K562 (cell line): ENCODE results near the gene SSBP2. TPM values are rescaled to one million over a fixed set of nuclear protein-coding genes. Genes with fewer than 3 reads are reported as not detected.
A peak's percentile ranks its signal among the peaks of the same experiment; 100 is the strongest.

Source experiments
- ARID1B ChIP-seq: fragments of 450-650 bp; IDR thresholded peaks from 2 replicates; pipeline ENCODE4 v1.6.1; 2016; ENCODE audit warnings: antibody characterized with exemption, mild to moderate bottlenecking, inconsistent platforms
- CBX2 ChIP-seq: fragments of 200-600 bp; sonication (generic); IDR thresholded peaks from one replicate; pipeline ENCODE4 v1.6.1; 2012; ENCODE audit warnings: mild to moderate bottlenecking, low read length, inconsistent platforms; ENCODE audit not compliant: insufficient read depth, poor library complexity, severe bottlenecking
- CREB1 ChIP-seq, 2 experiments: sonication (generic) in 1 of 2; formaldehyde crosslinking in 1 of 2; IDR thresholded peaks; 2 replicates each; pipeline versions ENCODE4 v1.6.1 to v1.8.0; 2012 to 2022; ENCODE audit warnings: inconsistent platforms in 1 of 2, mild to moderate bottlenecking in 1 of 2, missing genetic modification reagents in 1 of 2, moderate library complexity in 1 of 2
- DMBX1 ChIP-seq: fragments of 250-450 bp; sonication (Bioruptor Pico); IDR thresholded peaks from 2 replicates; pipeline ENCODE4 v1.8.0; 2022; ENCODE audit warnings: inconsistent platforms, mild to moderate bottlenecking, moderate library complexity, borderline replicate concordance
- FOXK1 ChIP-seq: sonication (generic); formaldehyde crosslinking; IDR thresholded peaks from 2 replicates; pipeline ENCODE4 v1.8.0; 2022; ENCODE audit warnings: missing genetic modification reagents, mild to moderate bottlenecking, borderline replicate concordance
- KAT7 ChIP-seq: sonication (generic); formaldehyde crosslinking; IDR thresholded peaks from 2 replicates; pipeline ENCODE4 v1.8.0; 2022; ENCODE audit warnings: missing genetic modification reagents, mild to moderate bottlenecking, borderline replicate concordance
- RBM39 ChIP-seq: fragments of 200-400 bp; formaldehyde crosslinking; optimal IDR thresholded peaks from 2 replicates; pipeline ENCODE3; 2018; ENCODE audit warnings: low read depth, low read length
- TAF15 ChIP-seq: fragments of 200-400 bp; formaldehyde crosslinking; IDR thresholded peaks from 2 replicates; pipeline ENCODE4 v1.6.1; 2017; ENCODE audit warnings: mild to moderate bottlenecking, low read depth, low read length, moderate library complexity
- ZNF507 ChIP-seq: conservative IDR thresholded peaks from 2 replicates; pipeline ENCODE4 v1.6.1; 2017; ENCODE audit warnings: missing genetic modification characterization, missing compliant biosample characterization
- polyA plus RNA-seq, 8 experiments: library from polyadenylated mRNA; depleted of rRNA in 4 of 8; stranded (reverse) in 5 of 8; unstranded in 3 of 8; fragments of >200 nt; fragmentation: Nextera tagmentation in 2 of 8; fragmentation: Illumina TruSeq in 1 of 8; extraction: Ambion mirVana in 2 of 8; extraction: Trizol in 1 of 8; gene quantifications; 2 replicates each; pipeline versions ENCODE4 v1.2.1 to v1.2.3, GENCODE V29; 2011 to 2014; ENCODE audit warnings: inconsistent platforms in 1 of 8, missing spikeins in 1 of 8
- total RNA-seq, 7 experiments: library from RNA; depleted of rRNA in 6 of 7; stranded (reverse); fragments of >200 nt in 6 of 7; fragmentation: Illumina TruSeq in 2 of 7; extraction: Trizol in 2 of 7; gene quantifications; 2 replicates each; pipeline versions ENCODE4 v1.2.1 to v1.2.3, GENCODE V29; 2011 to 2021; ENCODE audit warnings: low replicate concordance in 1 of 7
- TF ChIP-seq, protein P1 (sequence below), 2 experiments: fragments of 450-650 bp; IDR thresholded peaks; 2 replicates each; pipeline ENCODE4 v1.6.1; 2016; ENCODE audit warnings: mild to moderate bottlenecking in 2 of 2, borderline replicate concordance in 1 of 2, low read depth in 1 of 2, moderate library complexity in 1 of 2
- TF ChIP-seq, protein P2 (sequence below): fragments of 150-350 bp; IDR thresholded peaks from 2 replicates; pipeline ENCODE4 v1.6.1; 2014; ENCODE audit warnings: low read depth, mild to moderate bottlenecking, low read length, borderline replicate concordance
- TF ChIP-seq, protein P3 (sequence below), 3 experiments: fragments of 200-800 bp in 1 of 3; sonication (Bioruptor generic) in 1 of 3; sonication (generic) in 1 of 3; formaldehyde crosslinking in 1 of 3; IDR thresholded peaks; 2 replicates each; pipeline versions ENCODE4 v1.6.1 to v1.8.0; 2016 to 2022; ENCODE audit warnings: mild to moderate bottlenecking in 2 of 3, missing compliant biosample characterization in 2 of 3, missing genetic modification characterization in 2 of 3, missing genetic modification reagents in 1 of 3

The SSBP2 gene
- total and polyA plus RNA-seq, 9 of the 15 experiments (the other 6 are each of a cell fraction or from before 2014, with no cell fraction given) = 22.3 to 133 (median 42.1) TPM

DNA sequence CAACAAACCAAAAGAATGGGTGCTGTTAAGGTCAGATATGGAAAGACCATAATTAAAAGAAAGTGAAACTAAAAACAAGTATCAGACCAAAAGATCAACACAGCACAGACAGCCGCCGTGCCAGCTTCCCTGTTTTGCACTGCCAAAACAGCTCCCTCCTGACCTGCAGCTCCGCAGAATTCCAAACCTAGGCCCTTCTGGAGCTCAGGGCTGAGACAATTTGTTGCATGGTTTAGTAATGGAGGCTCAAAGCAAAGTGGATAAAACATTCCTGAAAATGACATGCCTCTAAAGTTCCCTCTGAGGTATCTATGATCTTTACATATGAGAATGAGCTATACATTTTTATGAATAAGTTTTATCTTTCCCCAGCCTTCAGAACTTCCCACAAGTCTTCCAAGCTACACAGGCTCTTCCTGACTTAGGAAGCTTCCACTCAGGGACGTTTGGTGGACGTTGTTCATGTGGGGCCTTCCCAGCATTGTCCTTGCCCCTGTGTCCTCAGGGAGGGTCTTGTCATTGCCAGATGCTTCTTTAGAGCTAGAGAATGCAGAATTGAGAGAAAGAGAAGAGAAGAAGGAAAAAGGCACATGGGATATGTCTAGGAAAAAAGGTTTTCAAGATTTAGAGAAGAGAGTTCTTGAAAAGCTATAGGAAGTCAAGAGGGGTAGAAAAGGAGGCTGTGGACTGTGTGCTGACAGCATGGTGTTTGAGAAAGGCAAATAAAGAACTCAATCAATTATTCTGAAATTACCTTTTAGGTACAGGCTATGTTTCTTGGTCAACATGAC, 28.4 kb upstream of the SSBP2 start (continued):
- TF ChIP-seq, protein P1, sequence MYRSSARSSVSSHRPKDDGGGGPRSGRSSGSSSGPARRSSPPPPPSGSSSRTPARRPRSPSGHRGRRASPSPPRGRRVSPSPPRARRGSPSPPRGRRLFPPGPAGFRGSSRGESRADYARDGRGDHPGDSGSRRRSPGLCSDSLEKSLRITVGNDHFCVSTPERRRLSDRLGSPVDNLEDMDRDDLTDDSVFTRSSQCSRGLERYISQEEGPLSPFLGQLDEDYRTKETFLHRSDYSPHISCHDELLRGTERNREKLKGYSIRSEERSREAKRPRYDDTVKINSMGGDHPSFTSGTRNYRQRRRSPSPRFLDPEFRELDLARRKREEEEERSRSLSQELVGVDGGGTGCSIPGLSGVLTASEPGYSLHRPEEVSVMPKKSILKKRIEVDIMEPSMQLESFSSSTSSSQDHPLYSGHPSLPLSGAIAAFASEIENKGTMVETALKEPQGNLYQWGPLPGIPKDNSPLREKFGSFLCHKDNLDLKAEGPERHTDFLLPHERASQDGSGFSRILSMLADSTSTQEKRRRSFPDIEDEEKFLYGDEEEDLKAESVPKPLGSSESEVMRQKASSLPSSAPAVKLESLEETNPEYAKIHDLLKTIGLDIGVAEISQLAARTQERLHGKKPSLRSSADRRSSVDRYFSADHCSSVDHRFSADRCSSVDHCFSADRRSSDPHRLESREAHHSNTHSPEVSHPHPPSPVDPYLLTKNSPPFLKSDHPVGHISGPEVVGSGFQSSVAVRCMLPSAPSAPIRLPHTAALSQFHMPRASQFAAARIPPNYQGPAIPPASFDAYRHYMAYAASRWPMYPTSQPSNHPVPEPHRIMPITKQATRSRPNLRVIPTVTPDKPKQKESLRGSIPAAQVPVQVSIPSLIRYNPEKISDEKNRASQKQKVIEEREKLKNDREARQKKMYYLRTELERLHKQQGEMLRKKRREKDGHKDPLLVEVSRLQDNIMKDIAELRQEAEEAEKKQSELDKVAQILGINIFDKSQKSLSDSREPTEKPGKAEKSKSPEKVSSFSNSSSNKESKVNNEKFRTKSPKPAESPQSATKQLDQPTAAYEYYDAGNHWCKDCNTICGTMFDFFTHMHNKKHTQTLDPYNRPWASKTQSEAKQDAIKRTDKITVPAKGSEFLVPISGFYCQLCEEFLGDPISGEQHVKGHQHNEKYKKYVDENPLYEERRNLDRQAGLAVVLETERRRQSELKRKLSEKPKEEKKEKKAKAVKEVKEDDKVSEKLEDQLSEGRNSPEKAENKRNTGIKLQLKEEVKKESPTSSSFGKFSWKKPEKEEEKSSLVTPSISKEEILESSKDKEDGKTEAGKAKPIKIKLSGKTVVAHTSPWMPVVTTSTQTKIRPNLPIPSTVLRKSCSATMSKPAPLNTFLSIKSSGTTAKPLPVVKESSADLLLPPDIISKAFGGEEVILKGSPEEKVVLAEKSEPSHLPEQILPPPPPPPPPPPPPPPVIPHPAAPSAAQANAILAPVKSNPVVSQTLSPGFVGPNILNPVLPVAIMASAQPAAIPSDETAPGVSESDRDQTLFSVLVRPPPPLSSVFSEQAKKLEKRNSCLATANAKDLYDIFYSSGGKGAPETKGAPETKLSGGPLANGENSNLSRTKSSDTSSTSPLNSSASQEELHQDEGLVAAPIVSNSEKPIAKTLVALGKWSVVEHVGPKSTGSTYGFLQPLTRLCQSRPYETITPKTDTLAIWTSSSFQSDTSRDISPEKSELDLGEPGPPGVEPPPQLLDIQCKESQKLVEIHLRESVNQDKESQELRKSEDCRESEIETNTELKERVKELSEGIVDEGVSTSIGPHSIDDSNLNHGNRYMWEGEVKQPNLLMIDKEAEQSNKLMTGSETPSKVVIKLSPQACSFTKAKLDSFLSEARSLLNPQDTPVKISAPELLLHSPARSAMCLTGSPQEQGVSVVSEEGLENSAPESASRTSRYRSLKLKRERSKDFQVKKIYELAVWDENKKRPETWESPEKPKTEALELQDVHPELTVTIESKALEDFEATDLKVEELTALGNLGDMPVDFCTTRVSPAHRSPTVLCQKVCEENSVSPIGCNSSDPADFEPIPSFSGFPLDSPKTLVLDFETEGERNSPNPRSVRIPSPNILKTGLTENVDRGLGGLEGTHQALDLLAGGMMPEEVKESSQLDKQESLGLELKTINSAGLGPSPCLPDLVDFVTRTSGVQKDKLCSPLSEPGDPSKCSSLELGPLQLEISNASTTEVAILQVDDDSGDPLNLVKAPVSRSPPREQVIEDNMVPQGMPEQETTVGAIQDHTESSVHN (IDR thresholded peaks at IDR 0.05; ENCODE audit: borderline replicate concordance in 1 of 2, low read depth in 1 of 2) = peak in 1 of 2 experiments; percentile 52; a peak in 1 of 4 replicates
- TF ChIP-seq, protein P2, sequence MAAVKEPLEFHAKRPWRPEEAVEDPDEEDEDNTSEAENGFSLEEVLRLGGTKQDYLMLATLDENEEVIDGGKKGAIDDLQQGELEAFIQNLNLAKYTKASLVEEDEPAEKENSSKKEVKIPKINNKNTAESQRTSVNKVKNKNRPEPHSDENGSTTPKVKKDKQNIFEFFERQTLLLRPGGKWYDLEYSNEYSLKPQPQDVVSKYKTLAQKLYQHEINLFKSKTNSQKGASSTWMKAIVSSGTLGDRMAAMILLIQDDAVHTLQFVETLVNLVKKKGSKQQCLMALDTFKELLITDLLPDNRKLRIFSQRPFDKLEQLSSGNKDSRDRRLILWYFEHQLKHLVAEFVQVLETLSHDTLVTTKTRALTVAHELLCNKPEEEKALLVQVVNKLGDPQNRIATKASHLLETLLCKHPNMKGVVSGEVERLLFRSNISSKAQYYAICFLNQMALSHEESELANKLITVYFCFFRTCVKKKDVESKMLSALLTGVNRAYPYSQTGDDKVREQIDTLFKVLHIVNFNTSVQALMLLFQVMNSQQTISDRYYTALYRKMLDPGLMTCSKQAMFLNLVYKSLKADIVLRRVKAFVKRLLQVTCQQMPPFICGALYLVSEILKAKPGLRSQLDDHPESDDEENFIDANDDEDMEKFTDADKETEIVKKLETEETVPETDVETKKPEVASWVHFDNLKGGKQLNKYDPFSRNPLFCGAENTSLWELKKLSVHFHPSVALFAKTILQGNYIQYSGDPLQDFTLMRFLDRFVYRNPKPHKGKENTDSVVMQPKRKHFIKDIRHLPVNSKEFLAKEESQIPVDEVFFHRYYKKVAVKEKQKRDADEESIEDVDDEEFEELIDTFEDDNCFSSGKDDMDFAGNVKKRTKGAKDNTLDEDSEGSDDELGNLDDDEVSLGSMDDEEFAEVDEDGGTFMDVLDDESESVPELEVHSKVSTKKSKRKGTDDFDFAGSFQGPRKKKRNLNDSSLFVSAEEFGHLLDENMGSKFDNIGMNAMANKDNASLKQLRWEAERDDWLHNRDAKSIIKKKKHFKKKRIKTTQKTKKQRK = no peak
- TF ChIP-seq RBM39 (no peak), KAT7 (0 out of 2 replicates have a peak, but pooled peaks have one; percentile 32), FOXK1 (no peak), CBX2 (no peak), CREB1 (IDR thresholded peaks at IDR 0.05) (no peak), CREB1 (CRISPR knock-in tag; IDR thresholded peaks at IDR 0.05) (no peak), TAF15 (no peak), ZNF507 (tag) (no peak), DMBX1 (CRISPR knock-in tag) (no peak), ARID1B (peak; percentile 44; the same call in 1 of the 2 replicates)
- TF ChIP-seq, protein P3, sequence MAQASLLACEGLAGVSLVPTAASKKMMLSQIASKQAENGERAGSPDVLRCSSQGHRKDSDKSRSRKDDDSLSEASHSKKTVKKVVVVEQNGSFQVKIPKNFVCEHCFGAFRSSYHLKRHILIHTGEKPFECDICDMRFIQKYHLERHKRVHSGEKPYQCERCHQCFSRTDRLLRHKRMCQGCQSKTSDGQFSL (CRISPR knock-in tag; IDR thresholded peaks at IDR 0.05) = no peak
- TF ChIP-seq, protein P3 (tag; IDR thresholded peaks at IDR 0.05) = no peak
